ENCODE measurements around the gene KRTAP5-11. TPM values are rescaled to one million over a fixed set of nuclear protein-coding genes. Genes with fewer than 3 reads are reported as not detected.
"Not testable (repeated sequence)": the region's sequence is repeated elsewhere in the genome, so short reads cannot be mapped to it uniquely, and the experiment has no call there.

The KRTAP5-11 gene
- total RNA-seq, 1 experiment from 2014 or later: not detected

DNA sequence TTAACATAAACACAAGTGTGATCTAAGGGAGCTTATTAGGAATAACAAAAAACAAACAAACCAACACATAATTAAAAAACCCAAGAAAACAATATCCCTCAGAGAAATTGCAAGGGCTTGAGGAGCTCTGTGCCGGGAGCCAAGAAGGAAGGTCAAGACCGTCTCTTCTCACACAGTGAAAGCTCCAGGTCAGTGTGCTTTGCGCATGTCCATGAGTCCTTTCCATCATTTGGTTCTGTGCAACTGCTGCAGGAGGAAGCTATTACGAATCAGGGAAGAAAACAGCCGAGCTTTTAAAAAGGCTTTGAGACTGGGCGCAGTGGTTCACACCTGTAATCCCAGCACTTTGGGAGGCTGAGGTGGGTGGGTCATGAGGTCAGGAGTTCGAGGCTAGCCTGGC, 40.3 kb downstream of the KRTAP5-11 start:
- no peaks in the 10 kb centered on the region for H3K27me3 Mint-ChIP-seq (ENCODE audit: insufficient read depth, unreplicated experiment)
- ChIA-PET CTCF (no interaction called here), POLR2A (interaction anchor here (1.0 kb wide), 1 partner anchor 9 kb away, joined by 5 read pairs; no protein-coding TSS in a partner anchor)
- H3K4me3 Mint-ChIP-seq (ENCODE audit: unreplicated experiment): no peak overlapping the region
- no peak for DNase-seq (ENCODE audit: unreplicated experiment)
- TF ChIP-seq, protein P1, sequence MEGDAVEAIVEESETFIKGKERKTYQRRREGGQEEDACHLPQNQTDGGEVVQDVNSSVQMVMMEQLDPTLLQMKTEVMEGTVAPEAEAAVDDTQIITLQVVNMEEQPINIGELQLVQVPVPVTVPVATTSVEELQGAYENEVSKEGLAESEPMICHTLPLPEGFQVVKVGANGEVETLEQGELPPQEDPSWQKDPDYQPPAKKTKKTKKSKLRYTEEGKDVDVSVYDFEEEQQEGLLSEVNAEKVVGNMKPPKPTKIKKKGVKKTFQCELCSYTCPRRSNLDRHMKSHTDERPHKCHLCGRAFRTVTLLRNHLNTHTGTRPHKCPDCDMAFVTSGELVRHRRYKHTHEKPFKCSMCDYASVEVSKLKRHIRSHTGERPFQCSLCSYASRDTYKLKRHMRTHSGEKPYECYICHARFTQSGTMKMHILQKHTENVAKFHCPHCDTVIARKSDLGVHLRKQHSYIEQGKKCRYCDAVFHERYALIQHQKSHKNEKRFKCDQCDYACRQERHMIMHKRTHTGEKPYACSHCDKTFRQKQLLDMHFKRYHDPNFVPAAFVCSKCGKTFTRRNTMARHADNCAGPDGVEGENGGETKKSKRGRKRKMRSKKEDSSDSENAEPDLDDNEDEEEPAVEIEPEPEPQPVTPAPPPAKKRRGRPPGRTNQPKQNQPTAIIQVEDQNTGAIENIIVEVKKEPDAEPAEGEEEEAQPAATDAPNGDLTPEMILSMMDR (IDR thresholded peaks at IDR 0.05; ENCODE audit: unreplicated experiment): no peak
- H3K9me3 Mint-ChIP-seq (ENCODE audit: unreplicated experiment): peaks cover 19% of the 10 kb centered on the region
- no peaks in the 10 kb centered on the region for H3K36me3 Mint-ChIP-seq (ENCODE audit: insufficient read depth, unreplicated experiment)
- no TSS peak for BruUV-seq (replicated peaks)
- no peak overlapping the region for H3K27ac Mint-ChIP-seq (ENCODE audit: low read depth, unreplicated experiment)
- intact Hi-C loops (cut with micrococcal nuclease): no loop called here
- no peaks in the 10 kb centered on the region for H3K4me1 Mint-ChIP-seq (ENCODE audit: insufficient read depth, unreplicated experiment)

DNA sequence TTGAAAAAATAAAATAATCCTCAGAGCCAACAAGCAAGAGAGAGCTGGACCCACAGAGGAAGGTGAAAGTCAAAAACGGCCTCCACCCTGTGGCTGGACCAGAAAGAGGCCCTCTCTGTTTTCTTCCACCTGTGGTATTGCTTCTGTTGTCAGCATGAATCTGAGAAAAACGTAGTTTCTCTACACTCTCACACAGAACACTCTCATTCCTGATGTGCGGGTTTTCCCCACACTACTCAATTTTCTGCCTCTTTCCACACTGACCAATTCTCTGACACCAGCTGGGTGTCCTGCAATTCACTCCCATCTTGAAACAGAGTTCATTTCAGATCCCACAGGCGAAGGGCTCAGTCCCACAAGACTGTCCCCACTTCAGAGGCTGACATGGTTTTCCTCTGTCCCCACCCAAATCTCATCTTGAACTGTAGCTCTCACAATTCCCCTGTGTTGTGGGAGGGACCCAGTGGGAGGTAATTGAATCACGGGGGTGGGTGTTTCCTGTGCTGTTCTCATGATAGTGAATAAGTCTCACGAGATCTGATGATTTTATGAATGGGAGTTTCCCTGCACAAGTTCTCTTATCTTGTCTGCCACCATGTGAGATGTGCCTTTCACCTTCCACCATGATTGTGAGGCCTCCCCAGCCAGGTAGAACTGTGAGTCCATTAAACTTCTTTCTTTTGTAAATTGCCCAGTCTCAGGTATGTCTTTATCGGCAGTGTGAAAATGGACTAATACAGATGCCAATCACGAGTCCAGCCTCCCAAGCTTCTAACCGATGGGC, 42.0 kb downstream of the KRTAP5-11 start:
- H3K9me3 Mint-ChIP-seq (ENCODE audit: unreplicated experiment); H3K27ac Mint-ChIP-seq (ENCODE audit: low read depth, unreplicated experiment); H3K36me3 Mint-ChIP-seq (ENCODE audit: insufficient read depth, unreplicated experiment); H3K4me1 Mint-ChIP-seq (ENCODE audit: insufficient read depth, unreplicated experiment); BruUV-seq (replicated peaks); H3K4me3 Mint-ChIP-seq (ENCODE audit: unreplicated experiment); DNase-seq (ENCODE audit: unreplicated experiment); H3K27me3 Mint-ChIP-seq (ENCODE audit: insufficient read depth, unreplicated experiment); intact Hi-C loops (cut with micrococcal nuclease): not testable (repeated sequence)
- ChIA-PET CTCF (interaction anchor here (0.6 kb wide), 1 partner anchor 99 kb away, joined by 3 read pairs; no protein-coding TSS in a partner anchor), POLR2A (interaction anchor here (0.6 kb wide), 1 partner anchor 1067 kb away, joined by 3 read pairs; no protein-coding TSS in a partner anchor)

DNA sequence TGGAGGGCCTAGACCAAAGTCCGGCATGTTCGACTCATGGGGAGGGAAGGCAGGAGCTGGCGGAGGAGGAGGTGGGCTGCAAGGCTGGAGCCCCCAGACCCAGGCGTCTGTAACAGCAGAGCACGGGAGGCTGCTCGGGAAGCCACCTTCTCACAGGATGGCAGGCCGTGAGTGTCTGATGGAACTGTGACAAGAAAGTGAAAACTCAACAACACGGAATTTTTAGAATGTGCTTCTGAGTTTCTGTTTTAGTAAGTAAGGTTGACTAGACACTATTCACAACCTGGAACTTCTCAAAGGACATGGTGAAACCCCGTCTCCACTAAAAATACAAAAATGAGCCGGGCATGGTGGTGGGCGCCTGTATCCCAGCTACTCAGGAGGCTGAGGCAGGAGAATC, 42.7 kb downstream of the KRTAP5-11 start:
- CTCF ChIA-PET; BruUV-seq (replicated peaks); H3K9me3 Mint-ChIP-seq (ENCODE audit: unreplicated experiment); H3K36me3 Mint-ChIP-seq (ENCODE audit: insufficient read depth, unreplicated experiment); DNase-seq (ENCODE audit: unreplicated experiment); H3K4me1 Mint-ChIP-seq (ENCODE audit: insufficient read depth, unreplicated experiment); intact Hi-C loops (cut with micrococcal nuclease); H3K27ac Mint-ChIP-seq (ENCODE audit: low read depth, unreplicated experiment); H3K27me3 Mint-ChIP-seq (ENCODE audit: insufficient read depth, unreplicated experiment); H3K4me3 Mint-ChIP-seq (ENCODE audit: unreplicated experiment): not testable (repeated sequence)
- POLR2A ChIA-PET: interaction anchor here (0.6 kb wide), 1 partner anchor 1068 kb away, joined by 3 read pairs; no protein-coding TSS in a partner anchor

DNA sequence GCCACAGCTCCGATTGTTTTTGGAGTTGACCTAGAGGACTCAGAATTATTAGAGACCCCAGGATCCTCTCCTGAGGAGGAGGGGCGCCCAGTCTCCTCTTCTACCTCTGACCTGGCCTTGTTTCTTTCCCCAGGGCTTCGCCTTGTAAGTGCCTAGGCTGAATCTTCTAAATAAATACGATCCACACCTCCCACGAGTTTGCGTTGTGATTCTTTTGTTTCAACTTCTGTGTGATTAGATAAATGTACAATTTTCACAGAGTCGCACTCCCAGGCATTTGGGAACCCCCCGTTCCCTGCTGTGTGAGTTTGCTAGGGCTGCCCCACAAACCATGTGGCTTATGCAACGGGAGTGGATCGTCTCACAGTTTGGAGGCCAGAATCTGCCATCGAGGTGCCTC, 43.7 kb downstream of the KRTAP5-11 start:
- Mint-ChIP-seq H3K36me3 (ENCODE audit: insufficient read depth, unreplicated experiment) (no peaks in the 10 kb centered on the region), H3K27ac (ENCODE audit: low read depth, unreplicated experiment) (no peak overlapping the region), H3K9me3 (ENCODE audit: unreplicated experiment) (peaks cover 9% of the 10 kb centered on the region), H3K4me3 (ENCODE audit: unreplicated experiment) (no peak overlapping the region), H3K4me1 (ENCODE audit: insufficient read depth, unreplicated experiment) (no peaks in the 10 kb centered on the region), H3K27me3 (ENCODE audit: insufficient read depth, unreplicated experiment) (no peaks in the 10 kb centered on the region)
- CTCF ChIA-PET: no interaction called here
- POLR2A ChIA-PET: no interaction called here
- TF ChIP-seq, protein P1 (IDR thresholded peaks at IDR 0.05; ENCODE audit: unreplicated experiment): no peak
- no TSS peak for BruUV-seq (replicated peaks)
- DNase-seq (ENCODE audit: unreplicated experiment): no peak
- intact Hi-C loops (cut with micrococcal nuclease): no loop called here

DNA sequence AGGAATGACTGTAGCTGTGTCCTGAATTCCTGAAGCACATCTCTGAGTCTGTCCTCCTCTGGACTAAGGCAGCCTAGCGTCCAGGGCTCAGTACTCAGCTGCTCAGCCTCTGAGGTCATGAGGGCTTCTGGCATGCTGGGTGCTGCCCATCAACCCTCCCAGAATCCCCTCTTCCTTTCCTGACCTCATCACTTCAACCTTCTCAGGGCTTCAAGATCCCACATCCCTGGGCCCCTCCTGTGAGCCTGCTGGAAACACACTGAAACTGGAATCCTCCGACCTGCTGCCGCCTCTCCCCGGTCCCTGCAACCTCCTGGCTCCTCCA, 44.0 kb downstream of the KRTAP5-11 start:
- CTCF ChIA-PET: no interaction called here
- Mint-ChIP-seq H3K36me3 (ENCODE audit: insufficient read depth, unreplicated experiment) (no peaks in the 10 kb centered on the region), H3K4me3 (ENCODE audit: unreplicated experiment) (no peak overlapping the region), H3K4me1 (ENCODE audit: insufficient read depth, unreplicated experiment) (no peaks in the 10 kb centered on the region), H3K9me3 (ENCODE audit: unreplicated experiment) (peaks cover 9% of the 10 kb centered on the region), H3K27ac (ENCODE audit: low read depth, unreplicated experiment) (no peak overlapping the region), H3K27me3 (ENCODE audit: insufficient read depth, unreplicated experiment) (no peaks in the 10 kb centered on the region)
- intact Hi-C loops (cut with micrococcal nuclease): no loop called here
- DNase-seq (ENCODE audit: unreplicated experiment): no peak
- POLR2A ChIA-PET: no interaction called here
- TF ChIP-seq, protein P1 (IDR thresholded peaks at IDR 0.05; ENCODE audit: unreplicated experiment): no peak
- no TSS peak for BruUV-seq (replicated peaks)

DNA sequence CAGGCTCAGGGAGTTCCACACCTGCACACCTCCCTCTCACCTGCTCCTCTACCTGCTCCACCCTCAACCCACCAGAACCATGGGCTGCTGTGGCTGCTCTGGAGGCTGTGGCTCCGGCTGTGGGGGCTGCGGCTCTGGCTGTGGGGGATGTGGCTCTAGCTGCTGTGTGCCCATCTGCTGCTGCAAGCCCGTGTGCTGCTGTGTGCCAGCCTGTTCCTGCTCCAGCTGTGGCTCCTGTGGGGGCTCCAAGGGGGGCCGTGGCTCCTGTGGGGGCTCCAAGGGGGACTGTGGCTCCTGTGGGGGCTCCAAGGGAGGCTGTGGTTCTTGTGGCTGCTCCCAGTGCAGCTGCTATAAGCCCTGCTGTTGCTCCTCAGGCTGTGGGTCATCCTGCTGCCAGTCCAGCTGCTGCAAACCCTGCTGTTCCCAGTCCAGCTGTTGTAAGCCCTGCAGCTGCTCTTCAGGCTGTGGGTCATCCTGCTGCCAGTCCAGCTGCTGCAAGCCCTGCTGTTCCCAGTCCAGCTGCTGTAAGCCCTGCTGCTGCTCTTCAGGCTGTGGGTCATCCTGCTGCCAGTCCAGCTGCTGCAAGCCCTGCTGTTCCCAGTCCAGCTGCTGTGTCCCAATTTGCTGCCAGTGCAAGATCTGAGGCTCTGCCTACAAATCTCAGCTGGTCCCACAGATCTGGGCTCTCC, 44.6 kb downstream of the KRTAP5-11 start, which contains the start of gene KRTAP5-8:
Gene KRTAP5-8, plus strand, starts transcription at position 49 of the 689 bp plus-strand sequence. Its CDS starts 31 bp downstream, at position 80.
- BruUV-seq (replicated peaks); POLR2A ChIA-PET; H3K9me3 Mint-ChIP-seq (ENCODE audit: unreplicated experiment); H3K4me3 Mint-ChIP-seq (ENCODE audit: unreplicated experiment); intact Hi-C loops (cut with micrococcal nuclease); H3K36me3 Mint-ChIP-seq (ENCODE audit: insufficient read depth, unreplicated experiment); H3K27ac Mint-ChIP-seq (ENCODE audit: low read depth, unreplicated experiment); H3K4me1 Mint-ChIP-seq (ENCODE audit: insufficient read depth, unreplicated experiment); DNase-seq (ENCODE audit: unreplicated experiment); CTCF ChIA-PET; H3K27me3 Mint-ChIP-seq (ENCODE audit: insufficient read depth, unreplicated experiment): not testable (repeated sequence)

All from MCF 10A (cell line).